GM19463 (cell line): Measurements from ENCODE around the gene STBD1.
A peak's percentile ranks its signal among the peaks of the same experiment; 100 is the strongest.
"Not testable (repeated sequence)": the region's sequence is repeated elsewhere in the genome, so short reads cannot be mapped to it uniquely, and the experiment has no call there.

Source experiments
- ATAC-seq: cut with Tn5 transposase; IDR thresholded peaks from one replicate; pipeline ENCODE4 v1.9.1; 2021; ENCODE audit warnings: mild to moderate bottlenecking, moderate library complexity; ENCODE audit not compliant: unreplicated experiment

STBD1 gene

GRCh38 chr4:76305971-76306881 is at the start of gene STBD1:
TSS of gene STBD1 (plus strand) at chr4:76306733. CDS start at chr4:76306770, 37 bp downstream.
- no peak for ATAC-seq

DNA sequence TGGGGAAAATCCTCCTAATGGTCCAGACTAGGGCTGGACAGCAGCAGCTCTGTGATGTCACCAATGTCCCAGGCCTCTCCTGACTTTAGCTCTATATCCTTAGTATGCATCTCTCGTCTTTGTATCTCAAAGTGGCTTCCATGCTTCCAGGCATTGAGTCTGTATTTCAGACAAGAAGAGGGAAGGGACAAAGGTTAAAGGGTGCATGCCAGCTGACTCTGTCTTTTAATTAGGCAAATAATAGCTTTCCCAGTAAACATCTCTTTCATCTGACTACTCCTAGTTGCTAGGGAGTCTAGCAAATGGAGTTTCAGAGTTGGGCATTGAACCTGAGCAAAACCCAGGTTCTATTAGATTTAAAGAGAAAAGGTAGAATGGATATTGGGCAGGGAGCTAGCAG is 49.6 kb upstream of the STBD1 start:
- ATAC-seq, result no peak

DNA sequence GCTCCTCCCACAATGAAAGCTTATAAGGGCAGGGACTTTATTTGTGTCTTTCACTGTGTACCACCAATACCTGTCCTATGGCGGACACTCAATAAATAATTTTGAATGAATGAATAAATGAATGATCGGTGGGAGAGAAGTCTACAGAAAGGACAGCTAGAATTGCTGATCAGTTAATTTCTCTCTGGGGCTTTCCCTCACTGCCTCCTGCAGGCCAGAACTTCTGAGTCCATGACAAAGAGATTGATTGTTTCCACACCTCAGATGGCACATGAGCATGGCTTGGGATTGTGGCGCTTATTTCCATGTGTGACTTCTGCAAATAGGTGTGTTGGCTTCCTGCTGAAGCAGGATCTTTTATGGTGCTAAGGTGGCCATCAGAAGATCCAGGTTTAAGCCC is 48.7 kb upstream of the STBD1 start:
- no peak for ATAC-seq

- no peak for ATAC-seq
Observed at GRCh38 chr4:76260571-76260970, 46.0 kb upstream of the STBD1 start.

GRCh38 chr4:76265631-76266218 is 40.8 kb upstream of the STBD1 start:
- no peak for ATAC-seq

- no peak for ATAC-seq
Observed at GRCh38 chr4:76266627-76267026, 39.9 kb upstream of the STBD1 start.

- ATAC-seq, result no peak
Observed at GRCh38 chr4:76267811-76268210, 38.7 kb upstream of the STBD1 start.

DNA sequence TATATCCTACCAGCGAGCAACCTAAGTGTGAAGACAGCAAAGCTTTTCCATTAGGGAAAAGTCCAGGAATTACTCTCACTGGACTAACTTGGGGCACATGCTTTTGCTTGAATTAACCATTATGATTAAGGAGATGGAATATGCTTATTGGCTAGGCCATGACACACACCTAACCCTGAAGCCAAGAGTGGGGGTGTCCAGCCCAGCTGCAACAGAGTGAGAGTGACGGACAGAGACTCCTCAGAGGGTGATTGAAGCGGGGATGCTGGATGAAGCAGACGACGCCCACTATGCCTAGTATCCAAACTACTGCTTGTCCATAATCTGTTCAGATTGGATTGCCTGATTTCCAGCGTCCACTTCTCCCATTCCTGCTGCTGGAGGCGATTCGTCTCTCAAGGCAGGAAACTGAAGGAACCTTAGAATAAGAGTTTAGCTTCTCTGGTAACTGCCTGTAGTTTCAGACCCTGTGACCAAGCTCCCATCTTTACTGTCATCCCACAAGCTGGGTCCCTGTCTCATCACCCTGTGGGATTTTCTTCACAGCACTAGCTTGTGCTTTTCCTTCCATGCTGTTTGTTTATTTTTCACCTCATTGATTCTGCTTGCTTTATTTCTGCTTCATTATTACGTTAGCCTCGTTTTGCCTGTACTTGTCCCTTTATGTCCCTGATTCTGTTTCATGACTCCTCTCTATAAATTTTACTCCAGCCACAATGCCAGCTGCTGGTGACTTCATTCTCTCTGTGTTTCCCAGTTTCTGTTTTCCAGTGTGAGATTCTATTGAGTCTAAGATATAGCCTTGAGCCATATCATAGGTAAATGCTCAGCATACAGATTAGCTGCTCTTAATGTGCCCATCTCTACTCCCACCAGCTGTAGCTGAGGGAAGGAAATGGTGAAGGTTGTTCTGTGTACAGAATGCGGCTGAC is 36.0 kb upstream of the STBD1 start:
- no peak for ATAC-seq

GRCh38 chr4:76271248-76271647 is 35.3 kb upstream of the STBD1 start:
- no peak for ATAC-seq

DNA sequence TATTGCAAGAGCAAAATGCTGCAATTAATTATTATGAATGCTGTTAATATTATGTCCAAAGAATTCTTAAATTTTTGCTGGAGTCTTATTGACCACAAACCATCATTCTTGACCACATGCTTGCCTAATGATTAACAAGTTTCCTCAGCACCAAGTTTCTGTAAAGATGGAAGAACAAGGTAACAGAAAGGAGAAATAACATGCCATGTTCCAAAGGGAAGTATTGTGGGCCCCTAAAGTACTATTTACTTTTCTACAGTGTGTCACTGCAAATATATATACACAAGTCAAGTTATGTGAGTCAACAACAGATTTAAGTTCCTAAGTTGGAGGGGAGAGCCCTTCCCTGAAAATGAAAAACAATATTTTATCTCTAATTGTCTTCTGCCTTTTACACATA is 34.5 kb upstream of the STBD1 start:
- no peak for ATAC-seq

GRCh38 chr4:76272582-76272981 is 34.0 kb upstream of the STBD1 start:
- ATAC-seq, result no peak

DNA sequence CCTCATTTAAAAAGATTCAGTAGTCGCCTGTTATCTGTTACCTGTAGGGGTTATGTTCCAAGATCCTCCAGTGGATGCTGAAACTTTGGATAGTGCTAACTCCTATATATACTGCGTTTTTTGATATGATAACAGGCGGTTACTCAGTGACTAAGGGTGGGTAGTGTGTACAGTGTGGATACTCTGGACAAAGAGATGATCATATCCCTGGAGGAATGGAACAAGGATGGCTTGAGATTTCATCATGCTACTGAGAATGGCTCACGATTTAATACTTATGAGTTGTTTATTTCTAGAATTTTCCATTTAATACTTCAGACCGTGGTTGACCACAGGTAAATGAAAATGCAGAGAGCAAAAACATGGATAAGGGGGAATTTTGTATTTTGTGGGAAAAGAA is 33.5 kb upstream of the STBD1 start:
- no peak for ATAC-seq

DNA sequence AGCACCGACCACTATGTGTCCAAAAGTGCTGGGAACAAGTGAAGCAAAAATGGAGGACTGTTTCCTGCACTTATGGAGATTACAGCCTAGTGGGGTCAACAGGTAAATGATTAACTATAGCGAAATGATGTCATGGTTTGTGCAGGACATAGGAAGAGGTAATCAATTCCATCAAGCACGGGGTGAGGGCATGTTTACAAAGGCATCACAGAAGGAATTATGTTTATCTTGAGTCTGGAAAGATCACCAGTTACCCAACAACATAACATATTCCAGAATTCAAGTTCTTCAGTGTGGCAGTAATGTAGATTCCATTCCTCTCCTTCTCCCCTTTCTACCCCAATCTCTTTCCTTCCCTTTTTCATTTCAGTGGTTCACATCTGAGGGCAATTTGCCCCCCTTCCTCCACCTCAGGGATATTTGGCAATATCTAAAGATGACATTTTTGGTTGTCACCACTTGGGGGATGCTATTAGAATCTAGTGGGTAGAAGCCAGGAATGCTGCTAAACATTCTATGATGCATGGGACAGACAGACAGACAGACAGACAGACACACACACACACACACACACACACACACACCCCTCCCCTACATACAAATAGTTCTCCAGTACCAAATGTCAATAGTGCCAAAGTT is 30.9 kb upstream of the STBD1 start:
- ATAC-seq, result no peak

DNA sequence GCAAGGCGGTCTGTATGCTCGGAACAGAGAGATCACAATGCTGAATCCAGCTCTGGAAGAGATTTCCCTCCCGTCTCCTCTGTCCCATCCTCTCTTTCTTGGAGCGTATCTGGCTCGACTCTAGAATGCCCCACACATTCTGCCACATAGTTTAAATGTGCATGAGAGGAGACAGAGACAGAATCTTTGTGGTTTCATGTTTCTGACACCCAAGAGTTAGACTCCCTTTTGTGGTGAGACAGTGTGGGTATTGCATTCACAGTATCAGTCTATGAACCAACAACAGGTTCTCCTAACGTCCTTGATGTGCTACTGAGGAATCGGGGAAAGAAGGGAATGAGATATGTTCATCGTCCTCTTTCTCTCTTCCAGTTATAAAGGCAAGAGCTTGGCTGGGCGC is 29.7 kb upstream of the STBD1 start:
- ATAC-seq, result peak; percentile 48

GRCh38 chr4:76277667-76278066 is 28.9 kb upstream of the STBD1 start:
- ATAC-seq, result no peak

- no peak for ATAC-seq
Observed at GRCh38 chr4:76278583-76278982, 27.9 kb upstream of the STBD1 start.

DNA sequence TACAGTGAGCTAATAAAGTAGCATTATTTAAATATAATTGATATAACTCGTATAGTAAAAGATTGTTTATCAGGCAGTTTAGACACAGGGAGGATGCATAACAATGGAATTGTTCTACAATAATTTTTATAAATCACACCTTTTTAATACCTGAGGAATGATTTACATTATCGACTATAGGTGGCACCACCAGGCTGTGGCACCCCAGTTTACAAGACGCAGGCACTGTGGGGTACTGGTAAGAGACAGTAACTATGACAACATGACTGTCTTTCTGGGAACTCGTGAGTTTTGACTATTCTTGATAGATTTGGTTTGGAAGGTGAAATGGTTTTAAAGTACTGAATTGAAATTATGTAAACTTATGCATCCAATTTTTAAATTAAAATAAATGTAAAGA is 27.1 kb upstream of the STBD1 start:
- no peak for ATAC-seq

GRCh38 chr4:76280488-76281441 is 25.8 kb upstream of the STBD1 start:
- no peak for ATAC-seq

- not testable (repeated sequence) for ATAC-seq
Observed at GRCh38 chr4:76281594-76281993, 24.9 kb upstream of the STBD1 start.
